GM12891 (cell line): ENCODE measurements around the gene NFRKB.

Experiments used
- POLR2A ChIP-seq: IDR thresholded peaks from 2 replicates; pipeline ENCODE4 v1.6.1; 2011; ENCODE audit warnings: low read depth, low read length, control low read depth
- POLR2AphosphoS5 ChIP-seq: IDR thresholded peaks from 2 replicates; pipeline ENCODE4 v1.6.1; 2011; ENCODE audit warnings: low read depth, low read length, control low read depth
- POU2F2 ChIP-seq: IDR thresholded peaks from 2 replicates; pipeline ENCODE4 v1.6.1; 2011; ENCODE audit warnings: low read depth, mild to moderate bottlenecking, control low read depth, low read length, moderate library complexity
- TAF1 ChIP-seq: IDR thresholded peaks from 2 replicates; pipeline ENCODE4 v1.6.1; 2011; ENCODE audit warnings: low read depth, low read length, control low read depth

- TF ChIP-seq POLR2AphosphoS5 (no peak), POLR2A (no peak), TAF1 (no peak), POU2F2 (no peak)
Observed at GRCh38 chr11:129918361-129918760, 23.0 kb upstream of the NFRKB start.
